NCI-H446 (cell line): Measurements from ENCODE around the gene PNPLA2.

Experiments used
- DNase-seq, 2 experiments: peaks; one replicate each; lab custom pipeline; 2025; lab: John Stamatoyannopoulos, UW

PNPLA2 gene

DNA sequence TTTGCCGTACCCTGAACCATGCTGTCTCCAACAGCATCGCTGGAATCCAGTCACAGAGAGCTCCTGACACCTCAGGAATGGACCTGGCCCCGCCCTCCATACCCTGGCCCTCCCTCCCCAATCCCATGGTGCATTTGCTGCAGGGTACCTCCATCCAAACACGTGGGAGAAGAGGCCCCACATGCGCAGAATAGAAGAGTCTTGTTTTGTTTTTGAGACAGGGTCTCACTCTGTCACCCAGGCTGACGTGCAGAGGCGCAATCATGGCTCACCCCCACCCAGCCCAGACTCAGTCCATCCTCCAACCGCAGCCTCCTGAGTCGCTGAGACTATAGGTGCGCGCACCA is 2.3 kb upstream of the PNPLA2 start:
- DNase-seq: no peak

DNA sequence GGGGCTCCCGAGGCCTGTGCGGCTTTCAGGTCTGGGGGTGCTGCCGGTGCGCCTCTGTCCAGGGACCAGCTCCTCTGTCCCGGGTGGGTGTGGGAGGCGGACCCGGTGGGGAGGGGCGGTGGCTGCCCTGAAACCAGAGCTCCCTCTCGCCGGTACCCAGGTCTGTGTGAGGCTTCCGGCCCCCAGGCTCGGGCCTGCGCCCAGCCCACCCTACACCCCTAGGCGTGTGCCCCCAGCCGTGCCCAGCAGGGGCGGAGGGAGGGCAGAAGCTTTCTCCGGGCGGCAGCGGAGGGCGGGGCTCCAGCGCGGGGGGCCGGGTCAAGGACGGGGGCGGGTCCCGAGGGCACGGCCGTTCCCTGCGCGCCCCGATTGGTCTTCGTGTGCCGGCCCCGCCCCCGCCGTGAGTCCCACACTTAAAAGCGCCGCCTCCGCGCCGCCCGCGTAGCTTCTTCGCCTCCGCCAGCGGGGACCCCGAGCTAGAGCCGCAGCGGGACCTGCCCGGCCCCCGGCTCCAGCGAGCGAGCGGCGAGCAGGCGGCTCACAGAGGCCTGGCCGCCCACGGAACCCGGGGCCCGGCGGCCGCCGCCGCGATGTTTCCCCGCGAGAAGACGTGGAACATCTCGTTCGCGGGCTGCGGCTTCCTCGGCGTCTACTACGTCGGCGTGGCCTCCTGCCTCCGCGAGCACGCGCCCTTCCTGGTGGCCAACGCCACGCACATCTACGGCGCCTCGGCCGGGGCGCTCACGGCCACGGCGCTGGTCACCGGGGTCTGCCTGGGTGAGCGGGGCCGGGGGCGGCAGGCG is 616 bp downstream of the PNPLA2 start:
- DNase-seq: peak; percentile 71 to 94

DNA sequence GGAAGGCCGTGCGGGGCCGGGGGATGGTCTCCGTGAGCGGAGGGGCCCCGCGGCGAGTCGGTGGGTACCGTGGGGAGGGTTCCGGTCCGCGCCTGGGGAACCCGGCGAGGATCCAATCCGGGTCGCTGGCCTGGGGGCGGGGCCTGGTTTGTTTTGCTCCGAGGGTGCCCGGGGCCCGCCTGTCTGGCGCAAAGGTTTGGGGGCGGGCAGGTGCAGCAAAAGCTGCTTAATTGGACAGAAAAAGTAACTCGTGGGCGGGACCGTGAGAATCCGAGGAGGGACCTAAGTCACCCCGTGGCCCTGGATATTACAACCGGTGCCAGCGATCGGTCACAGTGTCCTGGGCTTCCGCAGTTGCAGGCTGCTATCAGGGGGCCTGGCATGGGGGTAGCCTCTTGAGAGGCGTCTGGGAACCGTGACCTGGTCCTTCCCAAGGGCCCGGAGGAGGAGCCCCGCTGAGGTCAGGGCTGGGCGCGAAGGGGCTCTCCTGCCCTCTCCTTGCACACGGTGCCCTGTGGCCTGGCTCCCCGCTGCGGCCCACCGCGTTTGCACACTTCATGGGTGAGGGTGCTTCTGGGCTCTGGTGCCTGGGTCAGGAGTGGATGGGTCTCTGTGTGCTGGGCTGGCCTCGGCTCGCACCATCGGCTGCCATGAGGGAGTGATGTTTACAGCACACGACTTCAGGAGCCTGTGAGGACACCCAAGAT is 1.4 kb downstream of the PNPLA2 start:
- DNase-seq: peak; percentile 34 to 65

DNA sequence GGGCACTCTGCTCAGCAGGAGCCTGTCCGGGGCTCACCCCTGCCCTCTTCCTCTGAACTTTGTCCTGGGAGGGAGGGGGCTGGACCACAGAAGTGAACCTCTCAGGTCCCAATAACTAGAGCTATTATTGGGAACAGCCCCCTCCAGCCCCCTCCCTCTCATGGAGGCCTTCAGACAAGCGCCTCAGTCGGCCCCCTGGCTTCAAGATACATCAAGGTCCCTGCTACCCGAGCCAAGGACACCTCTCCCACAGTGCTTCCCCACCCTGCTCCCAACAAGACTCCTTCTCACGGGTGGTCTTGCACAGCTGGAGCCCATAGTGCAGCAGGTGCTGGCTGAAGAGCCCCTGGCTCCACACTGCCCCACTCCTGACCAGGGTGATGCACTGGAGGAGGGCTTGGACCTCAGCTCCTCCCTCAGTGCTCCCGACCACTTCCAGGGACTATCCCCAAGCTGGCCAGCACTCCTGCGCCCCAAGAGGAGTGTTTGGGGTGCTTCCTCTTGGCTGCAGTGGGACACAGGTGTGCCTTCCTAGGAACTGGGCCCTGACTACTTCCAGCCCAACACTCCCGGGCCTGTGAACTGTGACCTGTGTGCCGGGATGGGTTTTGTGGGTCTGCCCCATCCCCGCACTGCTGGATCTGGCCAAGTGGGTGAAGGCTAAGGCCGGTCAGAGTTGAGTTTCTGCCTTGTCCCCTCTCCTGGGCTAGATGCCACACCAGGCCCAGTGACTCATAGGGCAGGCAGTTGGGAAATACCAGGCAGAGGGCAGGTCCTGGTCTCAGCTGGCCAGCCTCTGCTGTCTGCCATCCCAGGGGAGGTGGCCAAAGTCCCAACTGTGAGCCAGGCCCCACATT is 2.2 kb downstream of the PNPLA2 start:
- DNase-seq: no peak

DNA sequence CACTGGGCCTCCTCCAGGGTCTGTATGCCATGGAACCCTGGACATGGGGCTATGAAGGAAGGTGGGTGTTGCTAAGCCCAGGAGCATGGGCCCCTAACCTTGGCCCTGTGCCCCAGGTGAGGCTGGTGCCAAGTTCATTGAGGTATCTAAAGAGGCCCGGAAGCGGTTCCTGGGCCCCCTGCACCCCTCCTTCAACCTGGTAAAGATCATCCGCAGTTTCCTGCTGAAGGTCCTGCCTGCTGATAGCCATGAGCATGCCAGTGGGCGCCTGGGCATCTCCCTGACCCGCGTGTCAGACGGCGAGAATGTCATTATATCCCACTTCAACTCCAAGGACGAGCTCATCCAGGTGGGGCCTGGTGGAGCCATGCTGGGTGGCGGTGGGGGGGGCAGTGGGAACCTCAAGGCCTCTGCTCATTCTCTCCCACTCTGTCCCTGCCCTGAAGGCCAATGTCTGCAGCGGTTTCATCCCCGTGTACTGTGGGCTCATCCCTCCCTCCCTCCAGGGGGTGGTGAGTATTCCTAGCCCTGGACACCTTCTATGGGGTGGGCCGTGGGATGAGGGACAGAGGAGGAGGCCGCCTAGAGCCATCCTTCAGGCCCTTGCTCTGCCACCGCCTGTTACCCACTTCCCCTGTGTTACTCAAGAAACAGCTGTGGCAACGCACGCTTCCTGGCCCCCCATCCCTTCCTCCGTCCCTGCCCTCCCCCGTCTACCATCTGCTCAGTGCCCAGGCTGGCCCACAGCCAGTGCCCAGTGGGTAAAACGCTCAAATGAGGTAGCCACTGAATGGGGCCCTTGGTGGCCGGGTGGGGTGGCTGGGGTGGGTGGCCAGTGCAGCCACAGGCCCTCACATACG is 3.0 kb downstream of the PNPLA2 start:
- no peak for DNase-seq

DNA sequence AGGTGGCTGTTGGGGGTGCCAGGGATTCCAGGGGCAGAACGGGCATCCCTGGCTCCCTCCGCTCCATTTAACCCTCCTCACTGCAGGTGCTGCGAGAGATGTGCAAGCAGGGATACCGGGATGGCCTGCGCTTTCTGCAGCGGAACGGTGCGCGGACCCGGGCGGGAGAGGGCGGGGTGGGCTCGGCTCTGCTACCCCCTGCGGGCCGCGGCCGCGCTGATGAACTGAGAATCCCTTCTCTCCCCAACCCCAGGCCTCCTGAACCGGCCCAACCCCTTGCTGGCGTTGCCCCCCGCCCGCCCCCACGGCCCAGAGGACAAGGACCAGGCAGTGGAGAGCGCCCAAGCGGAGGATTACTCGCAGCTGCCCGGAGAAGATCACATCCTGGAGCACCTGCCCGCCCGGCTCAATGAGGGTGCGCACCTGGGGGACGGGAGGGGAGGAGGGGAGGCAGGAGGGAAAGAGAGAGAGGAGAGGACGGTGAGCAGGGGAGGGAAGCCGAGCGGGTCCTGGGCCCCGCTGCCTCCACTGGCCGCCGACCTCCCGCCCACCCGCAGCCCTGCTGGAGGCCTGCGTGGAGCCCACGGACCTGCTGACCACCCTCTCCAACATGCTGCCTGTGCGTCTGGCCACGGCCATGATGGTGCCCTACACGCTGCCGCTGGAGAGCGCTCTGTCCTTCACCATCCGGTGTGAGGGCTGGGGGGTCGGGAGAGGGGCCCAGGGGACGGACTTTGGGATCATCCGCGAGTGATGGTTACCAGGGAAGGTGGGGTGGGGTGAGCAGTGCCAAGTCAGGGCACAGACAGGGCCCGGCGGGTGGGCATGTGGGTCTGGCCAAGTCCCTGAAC is 5.0 kb downstream of the PNPLA2 start:
- no peak for DNase-seq

DNA sequence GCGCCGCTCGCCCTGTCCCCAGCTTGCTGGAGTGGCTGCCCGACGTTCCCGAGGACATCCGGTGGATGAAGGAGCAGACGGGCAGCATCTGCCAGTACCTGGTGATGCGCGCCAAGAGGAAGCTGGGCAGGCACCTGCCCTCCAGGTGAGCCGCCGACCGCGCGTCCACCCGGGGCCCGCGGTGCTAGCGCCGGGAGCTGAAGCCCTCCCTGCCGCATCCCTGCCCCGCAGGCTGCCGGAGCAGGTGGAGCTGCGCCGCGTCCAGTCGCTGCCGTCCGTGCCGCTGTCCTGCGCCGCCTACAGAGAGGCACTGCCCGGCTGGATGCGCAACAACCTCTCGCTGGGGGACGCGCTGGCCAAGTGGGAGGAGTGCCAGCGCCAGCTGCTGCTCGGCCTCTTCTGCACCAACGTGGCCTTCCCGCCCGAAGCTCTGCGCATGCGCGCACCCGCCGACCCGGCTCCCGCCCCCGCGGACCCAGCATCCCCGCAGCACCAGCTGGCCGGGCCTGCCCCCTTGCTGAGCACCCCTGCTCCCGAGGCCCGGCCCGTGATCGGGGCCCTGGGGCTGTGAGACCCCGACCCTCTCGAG is 5.7 kb downstream of the PNPLA2 start:
- DNase-seq: no peak

DNA sequence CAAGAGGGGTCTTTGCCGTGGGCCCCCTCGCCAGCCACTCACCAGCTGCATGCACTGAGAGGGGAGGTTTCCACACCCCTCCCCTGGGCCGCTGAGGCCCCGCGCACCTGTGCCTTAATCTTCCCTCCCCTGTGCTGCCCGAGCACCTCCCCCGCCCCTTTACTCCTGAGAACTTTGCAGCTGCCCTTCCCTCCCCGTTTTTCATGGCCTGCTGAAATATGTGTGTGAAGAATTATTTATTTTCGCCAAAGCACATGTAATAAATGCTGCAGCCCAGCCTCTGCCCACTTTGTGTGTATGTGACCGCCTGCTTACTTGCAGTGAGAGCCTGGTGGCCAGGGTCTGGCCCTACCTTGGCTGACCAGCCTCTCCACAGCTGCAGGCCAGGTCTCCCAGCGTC is 6.2 kb downstream of the PNPLA2 start:
- DNase-seq: no peak

DNA sequence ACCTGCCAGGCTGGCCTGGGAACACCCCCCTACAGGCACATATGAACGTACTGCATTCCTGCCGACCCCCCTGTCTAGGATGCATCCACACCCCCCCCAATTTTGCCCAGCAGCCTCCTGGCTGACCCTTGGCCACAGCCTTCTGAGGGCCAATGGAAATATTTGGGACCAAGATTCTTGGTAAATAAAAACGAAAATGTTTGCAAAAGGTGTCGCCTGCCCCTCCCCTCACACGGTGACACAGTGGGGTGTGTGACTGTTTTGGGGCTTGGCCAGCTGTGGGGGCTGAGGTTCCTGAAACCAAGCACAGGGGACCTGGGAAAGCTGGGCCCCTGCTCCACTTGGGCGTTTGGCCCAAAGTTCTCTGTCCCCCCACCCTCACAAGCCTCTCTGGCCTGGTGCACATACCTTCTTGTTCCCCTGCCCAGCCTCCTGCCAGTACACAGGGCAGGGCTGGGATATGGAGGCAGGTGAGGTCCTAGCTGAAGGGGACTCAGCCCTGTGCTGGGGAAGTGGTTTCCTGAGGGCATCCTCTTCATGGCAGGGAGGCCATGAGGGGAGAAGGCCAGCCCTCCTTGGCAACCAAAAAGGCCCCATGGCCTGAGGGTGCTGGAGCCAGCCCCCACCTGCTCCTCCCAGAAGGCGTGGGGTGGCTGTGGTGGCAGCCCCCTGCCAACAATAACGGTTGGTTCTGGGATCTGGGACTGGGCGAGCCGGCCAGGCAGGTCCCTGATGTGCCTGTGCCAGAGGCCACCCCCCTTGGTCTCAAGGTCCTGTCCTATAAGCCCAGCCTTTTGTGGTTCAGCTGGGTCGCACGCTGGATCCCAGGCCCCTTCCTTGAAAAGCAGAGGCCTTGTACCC is 6.9 kb downstream of the PNPLA2 start:
- DNase-seq: no peak

DNA sequence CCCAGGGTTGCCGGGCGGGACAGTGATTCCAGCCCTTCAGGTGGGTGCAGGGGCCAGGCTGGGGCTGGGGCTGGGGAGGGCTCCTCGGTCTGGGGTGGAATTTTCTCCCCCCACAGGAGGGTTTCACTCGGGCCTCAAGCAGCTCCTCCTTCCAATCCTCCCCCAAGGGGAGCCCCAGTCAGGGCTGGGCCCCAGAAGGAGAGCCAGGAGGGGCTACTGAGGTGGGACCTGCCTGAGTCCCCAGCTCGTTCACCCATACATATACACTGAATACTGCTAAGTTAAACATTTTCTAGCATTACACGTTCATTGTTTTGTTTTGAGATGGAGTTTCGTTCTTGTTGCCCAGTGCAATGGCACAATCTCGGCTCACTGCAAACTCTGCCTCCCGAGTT is 7.5 kb downstream of the PNPLA2 start:
- DNase-seq: no peak

DNA sequence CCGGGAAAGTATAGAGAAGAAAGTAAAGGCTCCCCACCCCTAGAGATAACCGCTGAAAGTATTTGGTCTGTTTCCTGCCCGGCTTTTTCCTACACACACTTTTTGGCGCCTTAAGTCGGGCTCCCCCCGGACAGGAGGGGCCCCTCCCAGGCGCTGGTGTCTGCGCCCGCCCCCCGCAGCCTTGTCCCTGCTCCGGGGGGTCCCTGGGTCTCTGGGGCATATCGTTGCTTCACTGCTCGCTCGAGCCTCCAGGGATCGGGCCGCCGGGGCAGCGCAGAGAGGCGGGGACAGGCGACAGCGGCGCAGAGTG is 8.1 kb downstream of the PNPLA2 start:
- DNase-seq: no peak

DNA sequence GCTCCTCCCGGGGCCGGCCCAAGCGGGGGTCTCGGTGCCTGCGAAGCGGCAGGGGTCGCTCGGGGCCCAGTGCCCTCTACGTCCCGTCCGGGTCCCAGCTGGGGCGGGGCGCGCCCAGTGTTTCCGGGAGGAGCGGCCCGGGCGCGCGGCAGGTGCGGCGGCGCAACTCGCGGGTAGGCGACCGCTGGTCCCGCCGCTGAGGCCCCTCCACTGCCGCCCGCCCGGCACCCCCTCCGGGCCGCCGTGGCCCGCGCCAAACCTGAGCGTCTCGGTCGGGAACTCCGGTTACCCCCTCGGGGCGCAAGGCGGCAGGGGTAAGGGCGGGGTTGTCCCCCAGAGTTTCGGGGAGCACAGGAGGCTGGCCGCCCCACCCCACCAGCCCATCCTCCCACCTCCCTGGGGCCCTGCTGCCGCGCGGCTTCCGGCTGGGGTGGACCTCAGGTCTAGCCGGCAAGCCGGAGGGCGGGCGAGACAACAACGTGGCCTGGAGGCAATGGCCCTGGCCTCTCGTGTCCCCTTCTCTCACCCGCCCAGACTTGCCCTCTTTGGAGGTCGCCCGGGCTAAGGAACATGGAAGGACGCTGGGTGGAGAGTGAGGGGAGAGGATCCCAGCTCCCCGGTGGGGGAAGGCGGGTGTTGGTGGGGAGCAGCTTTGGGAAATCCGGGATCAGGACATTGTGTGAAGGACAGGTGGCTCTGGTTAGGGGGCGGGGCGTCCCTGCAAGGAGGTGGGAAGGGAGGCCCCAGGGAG is 8.6 kb downstream of the PNPLA2 start:
- no peak for DNase-seq

DNA sequence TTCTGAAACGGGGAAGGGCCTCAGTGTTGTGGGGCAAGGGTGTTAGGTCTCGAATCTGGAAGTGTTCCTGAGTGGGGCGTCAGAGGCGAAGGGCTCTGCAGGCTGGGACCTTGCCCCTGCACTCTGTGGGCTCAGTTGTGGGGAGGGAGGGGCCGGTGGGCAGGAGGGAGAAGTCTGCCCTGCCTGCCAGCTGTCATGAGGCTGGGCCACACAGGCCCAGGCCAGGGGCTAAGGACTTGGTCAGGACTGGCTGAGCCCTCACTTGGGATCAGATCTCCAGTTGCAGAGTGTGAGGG is 9.1 kb downstream of the PNPLA2 start, which contains the start of gene CRACR2B:
Gene CRACR2B (plus strand): TSS at position 23 of the 296 bp plus-strand sequence. CDS start 689 bp downstream, outside the sequence.
- no peak for DNase-seq

DNA sequence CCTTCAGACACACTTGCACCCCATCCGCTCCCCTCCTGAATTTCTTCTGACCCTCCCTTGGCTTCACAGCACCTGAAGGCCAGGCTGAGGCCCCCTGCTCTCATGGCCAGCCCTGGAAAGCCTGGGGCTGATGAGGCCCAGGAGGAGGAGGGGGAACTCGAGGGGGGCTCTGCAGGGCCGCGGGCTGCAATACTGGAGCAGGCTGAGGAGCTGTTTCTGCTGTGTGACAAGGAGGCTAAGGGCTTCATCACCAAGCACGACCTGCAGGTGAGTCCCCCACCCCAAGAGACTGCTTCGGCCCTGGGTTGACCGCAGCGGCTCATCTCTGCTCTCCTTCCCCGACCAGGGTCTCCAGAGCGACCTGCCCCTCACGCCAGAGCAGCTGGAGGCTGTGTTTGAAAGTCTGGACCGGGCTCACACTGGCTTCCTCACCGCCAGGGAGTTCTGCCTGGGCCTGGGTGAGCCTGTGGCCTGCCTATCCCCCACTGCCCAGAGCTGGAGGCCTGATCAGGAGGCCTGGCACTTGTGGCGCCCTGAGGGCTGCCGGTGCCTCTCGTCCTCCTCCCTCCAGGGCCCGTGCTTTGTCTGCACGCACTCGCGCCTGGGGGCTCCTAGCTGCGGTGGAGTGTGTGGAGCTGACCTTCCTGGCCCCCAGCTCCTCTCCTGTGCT is 9.9 kb downstream of the PNPLA2 start:
- DNase-seq: no peak

DNA sequence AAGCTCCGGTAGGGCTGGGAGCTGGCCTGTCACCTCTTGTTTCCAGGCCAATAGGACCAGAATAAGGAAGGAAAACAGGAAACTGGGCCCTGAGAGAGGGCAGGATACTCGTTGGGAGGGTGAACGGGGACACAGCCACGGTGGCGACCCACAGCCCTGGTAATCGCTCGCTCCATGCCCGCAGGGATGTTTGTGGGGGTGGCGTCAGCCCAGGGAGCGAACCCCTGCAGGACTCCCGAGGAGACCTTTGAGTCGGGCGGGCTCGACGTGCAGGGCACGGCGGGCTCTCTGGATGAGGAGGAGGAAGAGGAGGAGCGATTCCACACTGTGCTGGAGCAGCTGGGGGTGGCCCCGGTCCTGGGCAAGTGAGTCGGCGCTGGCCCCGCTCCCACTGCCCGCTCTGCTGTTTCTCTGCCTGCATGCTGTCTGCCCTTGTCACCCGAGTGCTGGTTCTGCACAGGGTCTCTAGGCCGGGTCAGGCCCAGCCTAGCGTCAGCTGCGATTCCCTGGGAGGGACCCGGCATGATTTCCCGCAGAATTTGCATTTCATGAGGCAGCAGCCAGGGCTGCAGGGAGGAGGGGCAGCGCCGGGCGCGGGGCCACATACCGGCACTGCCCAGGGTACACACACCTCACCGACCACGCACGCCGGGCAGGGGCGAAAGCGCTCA is 10.6 kb downstream of the PNPLA2 start:
- DNase-seq: no peak

DNA sequence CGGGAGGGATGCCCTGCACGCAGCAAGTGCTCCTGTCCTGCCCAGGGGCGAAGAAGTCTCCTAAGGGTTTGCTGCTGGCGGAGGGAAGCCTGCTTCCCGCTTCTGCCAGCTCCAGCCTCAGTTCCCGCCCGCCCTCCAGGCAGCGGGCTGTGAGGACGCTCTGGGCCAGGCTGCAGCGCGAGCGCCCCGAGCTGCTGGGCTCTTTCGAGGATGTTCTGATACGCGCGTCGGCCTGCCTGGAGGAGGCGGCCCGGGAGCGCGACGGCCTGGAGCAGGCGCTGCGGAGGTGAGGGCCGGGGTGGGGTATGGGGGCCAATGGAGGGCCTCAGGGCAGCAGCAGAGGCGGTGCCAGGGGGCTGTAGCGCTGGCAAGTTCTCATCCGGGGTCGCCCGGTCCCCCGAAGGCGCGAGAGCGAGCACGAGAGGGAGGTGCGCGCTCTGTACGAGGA is 11.2 kb downstream of the PNPLA2 start:
- DNase-seq: no peak

DNA sequence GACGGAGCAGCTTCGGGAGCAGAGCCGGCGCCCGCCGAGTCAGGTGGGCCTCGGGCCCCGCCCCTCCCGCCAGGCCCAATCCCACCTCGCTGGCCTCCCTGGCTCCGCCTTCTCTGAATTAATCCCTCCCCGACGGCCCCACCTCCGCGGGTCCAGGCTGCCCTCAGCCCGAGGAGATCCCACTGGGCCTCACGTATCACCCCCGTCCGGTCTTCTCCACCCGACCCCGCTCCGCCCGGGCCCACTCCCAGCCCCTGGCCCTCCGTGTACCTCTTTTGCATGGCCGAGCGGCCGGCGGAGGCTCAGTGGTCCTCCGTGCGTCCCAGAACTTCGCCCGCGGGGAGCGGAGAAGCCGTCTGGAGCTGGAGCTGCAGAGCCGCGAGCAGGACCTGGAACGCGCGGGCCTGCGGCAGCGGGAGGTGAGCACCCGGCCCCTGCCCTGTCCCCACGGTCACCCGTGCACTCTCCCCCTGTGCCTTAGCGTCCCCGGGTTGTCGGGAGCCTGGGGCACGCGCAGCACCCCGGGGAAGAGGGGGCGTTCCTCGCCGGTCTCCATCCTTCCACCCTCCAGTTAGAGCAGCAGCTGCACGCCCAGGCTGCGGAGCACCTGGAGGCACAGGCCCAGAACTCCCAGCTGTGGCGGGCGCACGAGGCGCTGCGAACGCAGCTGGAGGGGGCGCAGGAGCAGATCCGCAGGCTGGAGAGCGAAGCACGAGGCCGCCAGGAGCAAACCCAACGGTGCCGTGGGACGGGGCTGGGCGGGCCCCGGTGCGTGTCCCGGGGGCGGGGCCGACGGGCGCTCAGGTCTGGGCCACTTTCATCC is 11.8 kb downstream of the PNPLA2 start:
- DNase-seq: no peak
